A549 (cell line): ENCODE measurements around the gene ITGA2.

Experiments
- MYC ChIP-seq: IDR thresholded peaks from 2 replicates; pipeline ENCODE4 v1.6.1; 2012; ENCODE audit warnings: mild to moderate bottlenecking, inconsistent platforms, low read length, improper control_type of control experiment, borderline replicate concordance
- POLR2A ChIP-seq: IDR thresholded peaks from 2 replicates; pipeline ENCODE4 v1.6.1; 2012; ENCODE audit warnings: mild to moderate bottlenecking, low read length
- TF ChIP-seq, protein P1 (sequence below): fragments of 150-350 bp; IDR thresholded peaks from 2 replicates; pipeline ENCODE4 v1.6.1; 2014; ENCODE audit warnings: low read depth, mild to moderate bottlenecking, low read length
- TF ChIP-seq, protein P2 (sequence below): fragments of 200-600 bp; sonication (generic); IDR thresholded peaks from 2 replicates; pipeline ENCODE4 v1.6.1; 2016; ENCODE audit warnings: antibody characterized with exemption, mild to moderate bottlenecking, moderate library complexity
- TF ChIP-seq, protein P3 (sequence below): fragments of >200 bp; sonication (Bioruptor Twin); formaldehyde crosslinking; IDR thresholded peaks from 3 replicates; pipeline ENCODE4 v1.5.1; 2016

DNA sequence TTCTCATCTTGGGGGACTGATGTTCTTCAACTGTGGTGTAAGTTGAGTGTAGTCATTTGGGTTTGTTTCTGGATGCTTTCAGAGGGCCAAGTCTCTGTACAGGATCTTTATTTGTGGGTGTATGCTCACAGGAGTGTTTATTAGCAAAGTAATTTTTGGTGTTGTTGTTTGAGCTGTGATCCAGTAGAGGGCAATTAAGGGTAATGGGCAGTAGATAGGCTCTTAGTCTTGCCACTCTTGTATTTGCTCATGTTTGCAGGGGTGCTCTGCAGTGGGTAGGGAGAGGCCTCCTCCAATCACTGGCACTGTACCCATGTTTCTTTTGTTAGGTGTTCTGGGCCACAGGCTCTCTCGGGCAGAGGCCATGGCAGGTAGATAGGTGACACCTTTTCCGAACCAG lies 45.9 kb upstream of the ITGA2 start:
- TF ChIP-seq, protein P1, sequence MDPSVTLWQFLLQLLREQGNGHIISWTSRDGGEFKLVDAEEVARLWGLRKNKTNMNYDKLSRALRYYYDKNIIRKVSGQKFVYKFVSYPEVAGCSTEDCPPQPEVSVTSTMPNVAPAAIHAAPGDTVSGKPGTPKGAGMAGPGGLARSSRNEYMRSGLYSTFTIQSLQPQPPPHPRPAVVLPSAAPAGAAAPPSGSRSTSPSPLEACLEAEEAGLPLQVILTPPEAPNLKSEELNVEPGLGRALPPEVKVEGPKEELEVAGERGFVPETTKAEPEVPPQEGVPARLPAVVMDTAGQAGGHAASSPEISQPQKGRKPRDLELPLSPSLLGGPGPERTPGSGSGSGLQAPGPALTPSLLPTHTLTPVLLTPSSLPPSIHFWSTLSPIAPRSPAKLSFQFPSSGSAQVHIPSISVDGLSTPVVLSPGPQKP = no peak
- TF ChIP-seq, protein P2, sequence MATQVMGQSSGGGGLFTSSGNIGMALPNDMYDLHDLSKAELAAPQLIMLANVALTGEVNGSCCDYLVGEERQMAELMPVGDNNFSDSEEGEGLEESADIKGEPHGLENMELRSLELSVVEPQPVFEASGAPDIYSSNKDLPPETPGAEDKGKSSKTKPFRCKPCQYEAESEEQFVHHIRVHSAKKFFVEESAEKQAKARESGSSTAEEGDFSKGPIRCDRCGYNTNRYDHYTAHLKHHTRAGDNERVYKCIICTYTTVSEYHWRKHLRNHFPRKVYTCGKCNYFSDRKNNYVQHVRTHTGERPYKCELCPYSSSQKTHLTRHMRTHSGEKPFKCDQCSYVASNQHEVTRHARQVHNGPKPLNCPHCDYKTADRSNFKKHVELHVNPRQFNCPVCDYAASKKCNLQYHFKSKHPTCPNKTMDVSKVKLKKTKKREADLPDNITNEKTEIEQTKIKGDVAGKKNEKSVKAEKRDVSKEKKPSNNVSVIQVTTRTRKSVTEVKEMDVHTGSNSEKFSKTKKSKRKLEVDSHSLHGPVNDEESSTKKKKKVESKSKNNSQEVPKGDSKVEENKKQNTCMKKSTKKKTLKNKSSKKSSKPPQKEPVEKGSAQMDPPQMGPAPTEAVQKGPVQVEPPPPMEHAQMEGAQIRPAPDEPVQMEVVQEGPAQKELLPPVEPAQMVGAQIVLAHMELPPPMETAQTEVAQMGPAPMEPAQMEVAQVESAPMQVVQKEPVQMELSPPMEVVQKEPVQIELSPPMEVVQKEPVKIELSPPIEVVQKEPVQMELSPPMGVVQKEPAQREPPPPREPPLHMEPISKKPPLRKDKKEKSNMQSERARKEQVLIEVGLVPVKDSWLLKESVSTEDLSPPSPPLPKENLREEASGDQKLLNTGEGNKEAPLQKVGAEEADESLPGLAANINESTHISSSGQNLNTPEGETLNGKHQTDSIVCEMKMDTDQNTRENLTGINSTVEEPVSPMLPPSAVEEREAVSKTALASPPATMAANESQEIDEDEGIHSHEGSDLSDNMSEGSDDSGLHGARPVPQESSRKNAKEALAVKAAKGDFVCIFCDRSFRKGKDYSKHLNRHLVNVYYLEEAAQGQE = no peak
- TF ChIP-seq, protein P3, sequence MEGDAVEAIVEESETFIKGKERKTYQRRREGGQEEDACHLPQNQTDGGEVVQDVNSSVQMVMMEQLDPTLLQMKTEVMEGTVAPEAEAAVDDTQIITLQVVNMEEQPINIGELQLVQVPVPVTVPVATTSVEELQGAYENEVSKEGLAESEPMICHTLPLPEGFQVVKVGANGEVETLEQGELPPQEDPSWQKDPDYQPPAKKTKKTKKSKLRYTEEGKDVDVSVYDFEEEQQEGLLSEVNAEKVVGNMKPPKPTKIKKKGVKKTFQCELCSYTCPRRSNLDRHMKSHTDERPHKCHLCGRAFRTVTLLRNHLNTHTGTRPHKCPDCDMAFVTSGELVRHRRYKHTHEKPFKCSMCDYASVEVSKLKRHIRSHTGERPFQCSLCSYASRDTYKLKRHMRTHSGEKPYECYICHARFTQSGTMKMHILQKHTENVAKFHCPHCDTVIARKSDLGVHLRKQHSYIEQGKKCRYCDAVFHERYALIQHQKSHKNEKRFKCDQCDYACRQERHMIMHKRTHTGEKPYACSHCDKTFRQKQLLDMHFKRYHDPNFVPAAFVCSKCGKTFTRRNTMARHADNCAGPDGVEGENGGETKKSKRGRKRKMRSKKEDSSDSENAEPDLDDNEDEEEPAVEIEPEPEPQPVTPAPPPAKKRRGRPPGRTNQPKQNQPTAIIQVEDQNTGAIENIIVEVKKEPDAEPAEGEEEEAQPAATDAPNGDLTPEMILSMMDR = no peak
- TF ChIP-seq POLR2A = no peak
- no peak for TF ChIP-seq MYC
